Caco-2 (cell line): Measurements from ENCODE around the gene NUAK1. TPM values are rescaled to one million over a fixed set of nuclear protein-coding genes. Genes with fewer than 3 reads are reported as not detected.

Source experiments
- BruUV-seq: library from RNA; stranded (reverse); fragments of 400-500 nt; replicated peaks from 2 replicates; lab custom pipeline; 2021; lab: Mats Ljungman, UMichigan
- CTCF ChIA-PET: fragments of 300-600 bp; sonication (Branson Sonifier 250); formaldehyde crosslinking; loops from one replicate; lab custom pipeline; 2022; ENCODE audit warnings: antibody characterized with exemption; lab: Charles Lee
- POLR2A ChIA-PET: fragments of 300-600 bp; sonication (Branson Sonifier 250); formaldehyde crosslinking; loops from one replicate; lab custom pipeline; 2022; ENCODE audit warnings: antibody characterized with exemption; lab: Charles Lee
- DNase-seq, 2 experiments: peaks; one replicate each; pipeline versions ENCODE4 v3.0.0 to v3.0.0-alpha.2; 2020 to 2022
- H3K27me3 ChIP-seq: replicated peaks from 2 replicates; pipeline ENCODE4 v1.6.0; 2011; ENCODE audit warnings: low read length; ENCODE audit not compliant: control insufficient read depth, insufficient read depth
- H3K36me3 ChIP-seq: 2 replicates; pipeline ENCODE4 v1.5.1; 2011; ENCODE audit warnings: low read length; ENCODE audit not compliant: control insufficient read depth, insufficient read depth
- H3K4me1 ChIP-seq: fragments of 250-450 bp; sonication (Bioruptor Pico); 2 replicates; pipeline ENCODE4 v1.5.1; 2020; ENCODE audit warnings: mild to moderate bottlenecking
- H3K4me3 ChIP-seq: 2 replicates; pipeline ENCODE4 v1.5.1; 2011; ENCODE audit warnings: low read depth, mild to moderate bottlenecking, control low read depth, low read length
- H3K9me3 ChIP-seq: fragments of 250-450 bp; sonication (Bioruptor Pico); 2 replicates; pipeline ENCODE4 v1.5.1; 2020; ENCODE audit warnings: mild to moderate bottlenecking, moderate library complexity
- H3K27ac Mint-ChIP-seq: one replicate; pipeline ENCODE4 v1.8.0; 2022; ENCODE audit warnings: mixed read lengths; ENCODE audit not compliant: unreplicated experiment
- H3K27me3 Mint-ChIP-seq: one replicate; pipeline ENCODE4 v1.8.0; 2022; ENCODE audit warnings: mixed read lengths; ENCODE audit not compliant: insufficient read depth, unreplicated experiment
- H3K36me3 Mint-ChIP-seq: one replicate; pipeline ENCODE4 v1.8.0; 2022; ENCODE audit warnings: mild to moderate bottlenecking, mixed read lengths; ENCODE audit not compliant: insufficient read depth, unreplicated experiment
- H3K4me1 Mint-ChIP-seq: one replicate; pipeline ENCODE4 v1.8.0; 2022; ENCODE audit warnings: low read depth, mixed read lengths; ENCODE audit not compliant: unreplicated experiment
- H3K4me3 Mint-ChIP-seq: one replicate; pipeline ENCODE4 v1.8.0; 2022; ENCODE audit warnings: mild to moderate bottlenecking, moderate library complexity, mixed read lengths; ENCODE audit not compliant: unreplicated experiment
- H3K9me3 Mint-ChIP-seq: one replicate; pipeline ENCODE4 v1.8.0; 2022; ENCODE audit warnings: mixed read lengths; ENCODE audit not compliant: unreplicated experiment
- CTCF ChIP-seq, 2 experiments: fragments of 200-600 bp in 1 of 2; IDR thresholded peaks; 1 replicate in 1 of 2; 2 replicates in 1 of 2; pipeline versions ENCODE4 v1.5.1 to v1.8.0; 2011 to 2022; ENCODE audit warnings: antibody characterized with exemption in 1 of 2, control low read depth in 1 of 2, inconsistent platforms in 1 of 2, low read depth in 1 of 2, low read length in 1 of 2, mild to moderate bottlenecking in 1 of 2, moderate library complexity in 1 of 2; ENCODE audit not compliant: insufficient read depth in 1 of 2, severe bottlenecking in 1 of 2, unreplicated experiment in 1 of 2
- intact Hi-C: fragments of 100-400 bp; cut with micrococcal nuclease; formaldehyde crosslinking; loops from one replicate; pipeline ENCODE4 v1.10.0; 2022; ENCODE audit not compliant: unreplicated experiment
- total RNA-seq: library from RNA; stranded (reverse); gene quantifications from 2 replicates; pipeline ENCODE4 v1.2.3, GENCODE V29; 2022

NUAK1 gene
- total RNA-seq, 1 experiment from 2014 or later = 3.7 TPM

- Mint-ChIP-seq H3K9me3 (no peaks in the 10 kb centered on the region), H3K36me3 (no peaks in the 10 kb centered on the region), H3K4me3 (no peak overlapping the region), H3K27ac (peak overlapping the region; percentile 16), H3K27me3 (no peaks in the 10 kb centered on the region), H3K4me1 (peaks cover 42% of the 10 kb centered on the region)
- Histone ChIP-seq H3K4me1 (peaks cover 45% of the 10 kb centered on the region), H3K9me3 (no peaks in the 10 kb centered on the region), H3K4me3 (no peak overlapping the region), H3K36me3 (no peaks in the 10 kb centered on the region), H3K27me3 (no peaks in the 10 kb centered on the region)
- TF ChIP-seq CTCF (IDR thresholded peaks at IDR 0.05; ENCODE audit: insufficient read depth in 1 of 2, low read depth in 1 of 2, low read length in 1 of 2, severe bottlenecking in 1 of 2, unreplicated experiment in 1 of 2) = no peak
- ChIA-PET CTCF (interaction anchor here (0.8 kb wide), 1 partner anchor 21 kb away, joined by 3 read pairs; no protein-coding TSS in a partner anchor), POLR2A (no interaction called here)
- intact Hi-C loops = no loop called here
- BruUV-seq = no TSS peak
- no peak for DNase-seq
Observed at GRCh38 chr12:106128585-106129328, 10.0 kb downstream of the NUAK1 start.

GRCh38 chr12:106127338-106128126, 11.2 kb downstream of the NUAK1 start:
- H3K4me1 Mint-ChIP-seq = peaks cover 42% of the 10 kb centered on the region
- Histone ChIP-seq H3K27me3 (no peaks in the 10 kb centered on the region), H3K4me3 (no peak overlapping the region), H3K4me1 (peaks cover 45% of the 10 kb centered on the region), H3K9me3 (no peaks in the 10 kb centered on the region), H3K36me3 (no peaks in the 10 kb centered on the region)
- ChIA-PET POLR2A (interaction anchor here (0.6 kb wide), 1 partner anchor 726 kb away, joined by 3 read pairs; no protein-coding TSS in a partner anchor), CTCF (interaction anchor here (1.3 kb wide), 1 partner anchor 15 kb away, joined by 4 read pairs; no protein-coding TSS in a partner anchor)
- DNase-seq = no peak
- BruUV-seq = no TSS peak
- H3K36me3 Mint-ChIP-seq = no peaks in the 10 kb centered on the region
- H3K4me3 Mint-ChIP-seq = no peak overlapping the region
- intact Hi-C loops = no loop called here
- no peak overlapping the region for H3K27ac Mint-ChIP-seq
- H3K9me3 Mint-ChIP-seq = no peaks in the 10 kb centered on the region
- no peaks in the 10 kb centered on the region for H3K27me3 Mint-ChIP-seq
- TF ChIP-seq CTCF (IDR thresholded peaks at IDR 0.05; ENCODE audit: insufficient read depth in 1 of 2, low read depth in 1 of 2, low read length in 1 of 2, severe bottlenecking in 1 of 2, unreplicated experiment in 1 of 2) = no peak
